ENCODE measurements around the gene C1GALT1.
"Not testable (repeated sequence)": the region's sequence is repeated elsewhere in the genome, so short reads cannot be mapped to it uniquely, and the experiment has no call there.

The C1GALT1 gene

DNA sequence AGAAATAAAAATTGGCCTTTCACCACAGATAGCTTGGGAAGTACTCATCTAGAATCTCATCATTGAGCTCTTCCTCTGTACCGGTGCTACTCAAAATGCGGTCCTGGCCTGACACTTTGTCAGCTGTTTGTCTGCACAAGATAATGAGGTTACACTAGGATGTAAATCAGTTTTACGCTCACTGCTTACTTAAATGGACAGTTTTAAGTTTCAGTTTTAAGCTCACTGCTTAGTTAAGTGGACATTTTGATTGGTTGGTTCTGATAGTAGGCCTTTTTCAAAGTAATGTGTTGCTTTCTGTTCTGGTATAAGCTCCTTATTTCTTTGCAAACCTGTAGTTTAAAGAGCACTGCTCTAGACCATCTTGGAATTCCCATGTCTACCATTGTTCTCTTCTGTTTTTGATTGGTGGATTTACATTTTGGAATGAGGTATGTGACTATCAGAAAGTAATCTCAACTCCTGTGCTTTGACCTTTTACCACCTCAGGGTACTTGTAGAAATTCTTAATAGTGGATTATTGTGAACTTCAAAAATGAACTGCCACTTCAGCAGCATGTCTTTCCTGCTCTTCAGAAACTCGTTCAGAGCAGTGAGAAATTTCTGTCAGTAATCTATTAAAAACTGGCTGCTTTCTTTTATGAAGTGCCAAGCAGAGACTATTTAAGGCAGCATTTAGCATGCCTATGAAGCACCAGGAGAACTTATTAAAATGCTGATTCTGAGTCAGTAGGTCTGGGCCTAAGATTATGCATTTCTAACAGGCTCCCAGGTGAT is 55.0 kb downstream of the C1GALT1 start:
- no peak for DNase-seq (ENCODE audit: low spot score)

DNA sequence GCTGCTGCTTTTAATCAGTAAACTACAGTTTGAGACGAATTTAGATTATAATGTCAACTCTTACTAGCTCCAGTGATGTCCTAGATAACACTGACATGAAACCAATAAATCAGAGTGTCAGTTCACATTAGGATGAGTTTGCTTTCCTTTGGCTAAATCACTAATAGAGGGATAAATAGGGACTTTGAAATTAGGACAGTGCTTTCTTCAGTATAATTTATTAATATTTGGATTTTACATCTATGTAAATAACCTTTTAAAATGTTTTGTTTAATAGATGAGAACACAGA is 55.6 kb downstream of the C1GALT1 start:
- no peak for DNase-seq (ENCODE audit: low spot score)

DNA sequence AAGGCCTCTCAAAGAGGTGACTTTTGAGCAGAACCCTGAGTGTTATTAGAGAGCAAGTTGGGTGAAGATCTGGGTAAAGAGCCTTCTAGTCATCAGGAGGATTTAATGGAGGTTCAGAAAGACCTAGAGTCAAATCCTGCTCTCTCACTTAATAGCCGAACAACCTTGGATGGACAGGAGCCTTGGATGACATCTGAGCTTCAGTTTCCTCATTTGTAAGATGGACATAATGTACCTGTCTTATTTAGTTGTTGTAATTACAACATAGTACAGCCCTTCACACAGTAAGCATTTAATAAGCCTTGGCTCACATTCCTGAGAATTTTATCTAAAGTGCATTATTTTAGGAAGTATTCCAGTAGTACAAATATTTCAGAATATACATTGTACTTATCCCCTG is 57.0 kb downstream of the C1GALT1 start:
- DNase-seq (ENCODE audit: low spot score): no peak

DNA sequence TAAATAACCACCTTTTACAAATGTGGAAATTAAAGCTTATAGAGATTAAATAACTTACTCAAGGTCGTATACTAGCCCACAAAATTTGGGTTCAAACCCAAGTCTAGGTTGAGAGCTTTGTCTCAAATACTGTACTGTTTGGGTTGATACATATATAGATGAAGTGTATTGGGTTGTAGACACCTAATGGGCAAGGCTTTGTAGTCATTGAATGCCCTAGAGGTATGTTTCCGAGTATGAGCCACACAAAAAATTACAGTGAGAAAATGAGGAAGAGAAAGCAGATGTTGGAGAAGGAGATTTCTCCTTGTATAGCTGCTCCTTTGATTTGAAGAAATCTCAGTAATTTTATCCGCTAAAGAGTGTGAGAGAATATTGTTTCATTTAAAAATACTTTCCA is 60.6 kb downstream of the C1GALT1 start:
- DNase-seq (ENCODE audit: low spot score): no peak

DNA sequence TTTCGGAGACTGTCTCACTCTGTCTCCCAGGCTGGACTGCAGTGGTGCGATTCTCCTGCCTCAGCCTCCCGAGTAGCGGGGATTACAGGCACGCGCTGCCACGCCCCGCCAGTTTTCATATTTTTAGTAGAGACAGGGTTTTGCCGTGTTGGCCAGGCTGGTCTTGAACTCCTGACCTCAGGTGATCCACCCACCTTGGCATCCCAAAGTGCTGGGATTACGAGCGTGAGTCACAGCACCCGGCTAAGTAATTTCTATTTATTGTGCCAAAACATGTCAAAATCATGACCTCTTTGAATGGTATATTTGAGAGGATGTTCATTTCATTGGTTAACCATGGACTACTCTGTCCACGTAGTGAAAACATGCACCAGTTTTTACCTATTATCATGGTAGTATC is 62.9 kb downstream of the C1GALT1 start:
- DNase-seq (ENCODE audit: low spot score): not testable (repeated sequence)

DNA sequence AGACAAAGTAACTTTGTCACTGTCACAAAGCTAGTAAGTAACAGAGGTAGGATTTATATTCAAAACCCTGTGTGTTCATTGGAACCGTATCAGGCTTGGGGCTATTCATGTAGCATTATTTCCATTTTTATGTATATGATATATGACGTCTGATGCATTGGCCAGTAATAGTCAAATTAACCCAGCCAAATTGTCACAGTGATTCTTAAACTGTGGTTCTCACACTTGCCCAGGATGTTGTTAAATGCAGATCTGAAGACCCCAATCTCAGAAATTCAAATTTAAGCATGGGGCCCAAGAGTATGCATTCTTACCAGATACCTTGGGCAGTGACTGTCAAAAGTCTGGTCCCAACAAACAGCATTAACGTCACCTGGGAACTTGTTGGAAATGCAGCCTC is 63.9 kb downstream of the C1GALT1 start:
- DNase-seq (ENCODE audit: low spot score): no peak

DNA sequence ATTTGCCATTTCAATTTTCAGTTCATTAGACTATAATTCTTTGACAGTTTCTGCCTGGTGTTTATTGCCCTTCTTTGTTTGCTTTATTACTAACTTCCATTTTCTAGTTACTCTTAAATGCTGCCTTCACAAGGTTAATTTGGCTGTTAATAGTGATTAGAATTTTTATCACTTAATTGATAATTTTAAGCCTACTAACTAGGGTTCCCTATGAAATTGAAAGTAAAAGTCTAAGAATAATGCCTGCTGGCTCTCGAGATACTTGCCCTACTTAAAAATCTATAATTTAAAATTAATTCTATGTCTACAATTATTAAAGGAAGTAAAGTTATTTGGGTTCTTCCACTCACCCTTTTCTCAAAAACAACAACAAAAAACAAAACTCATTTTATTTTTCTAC is 65.3 kb downstream of the C1GALT1 start:
- DNase-seq (ENCODE audit: low spot score): no peak

DNA sequence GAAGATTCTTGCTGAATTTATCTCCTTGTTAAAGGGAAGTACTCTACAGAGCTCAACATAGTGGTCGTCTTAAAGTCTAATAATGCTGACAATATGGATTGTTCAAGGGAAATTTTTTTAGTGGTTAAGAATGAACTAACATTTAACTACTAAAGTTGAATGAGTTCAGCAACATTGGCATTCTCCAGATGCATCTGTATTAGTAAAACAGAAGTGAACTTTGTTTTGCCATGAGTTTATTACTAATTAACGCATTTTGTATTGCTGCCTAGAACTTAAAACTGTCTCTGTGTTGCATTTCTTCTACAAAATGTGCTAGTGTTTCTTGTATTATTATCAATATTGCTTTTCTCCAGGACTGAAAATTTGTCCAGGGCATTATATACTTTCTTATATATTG is 67.5 kb downstream of the C1GALT1 start:
- no peak for DNase-seq (ENCODE audit: low spot score)

DNA sequence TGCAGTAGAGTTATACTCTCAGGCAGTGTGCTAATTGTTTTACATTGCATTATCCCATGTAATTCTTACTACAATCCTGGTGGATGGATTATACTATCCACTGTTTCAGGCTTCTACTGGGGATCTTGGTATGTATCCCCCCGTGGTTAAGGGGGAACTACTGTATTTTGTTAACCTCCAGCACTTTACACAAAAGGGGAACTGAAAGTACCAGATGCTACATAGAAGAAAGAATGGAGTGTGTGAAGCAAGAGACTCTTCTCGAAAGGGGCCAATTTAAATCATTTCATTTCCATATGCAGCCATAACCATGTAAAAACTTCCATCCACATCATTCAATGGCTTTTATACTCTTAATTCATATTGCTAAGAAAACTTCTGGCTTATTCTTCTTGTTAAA is 69.4 kb downstream of the C1GALT1 start:
- DNase-seq (ENCODE audit: low spot score): no peak

DNA sequence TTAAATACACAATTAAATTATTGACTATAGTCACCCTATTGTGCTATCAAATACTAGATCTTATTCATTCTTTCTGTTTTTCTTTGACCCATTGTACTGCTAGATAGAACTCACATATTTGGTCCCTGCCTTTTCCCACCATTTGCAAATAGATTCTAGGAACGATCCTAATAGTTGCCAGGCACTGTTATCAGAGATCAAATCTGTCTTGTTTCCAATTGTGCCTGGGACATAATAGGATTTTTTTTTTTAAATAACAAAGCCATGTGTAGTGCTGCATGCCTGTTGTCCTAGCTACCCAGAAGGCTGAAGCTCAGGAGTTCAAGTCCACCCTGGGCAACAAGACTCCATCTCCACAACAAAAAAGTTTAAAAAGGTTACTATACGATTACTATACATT is 72.0 kb downstream of the C1GALT1 start:
- no peak for DNase-seq (ENCODE audit: low spot score)

DNA sequence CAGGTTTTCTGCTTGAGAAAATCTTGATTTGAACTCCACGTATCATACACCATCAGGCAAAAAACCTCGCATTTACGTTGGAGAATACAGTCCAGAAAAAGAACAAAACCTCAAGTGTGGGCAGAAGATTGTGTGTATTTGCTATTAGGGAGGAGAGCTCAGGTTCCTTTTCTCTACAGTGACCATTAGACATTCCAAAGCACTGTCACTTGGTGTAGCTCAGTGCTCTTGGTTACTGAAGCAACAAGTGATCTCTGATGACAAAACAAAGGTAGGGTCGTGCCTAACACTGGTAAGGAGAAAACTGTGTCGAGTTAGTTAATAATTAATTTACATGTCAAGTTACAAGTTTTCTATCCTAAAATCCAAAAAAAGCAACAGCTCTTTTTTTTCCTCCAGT is 72.6 kb downstream of the C1GALT1 start:
- no peak for DNase-seq (ENCODE audit: low spot score)

DNA sequence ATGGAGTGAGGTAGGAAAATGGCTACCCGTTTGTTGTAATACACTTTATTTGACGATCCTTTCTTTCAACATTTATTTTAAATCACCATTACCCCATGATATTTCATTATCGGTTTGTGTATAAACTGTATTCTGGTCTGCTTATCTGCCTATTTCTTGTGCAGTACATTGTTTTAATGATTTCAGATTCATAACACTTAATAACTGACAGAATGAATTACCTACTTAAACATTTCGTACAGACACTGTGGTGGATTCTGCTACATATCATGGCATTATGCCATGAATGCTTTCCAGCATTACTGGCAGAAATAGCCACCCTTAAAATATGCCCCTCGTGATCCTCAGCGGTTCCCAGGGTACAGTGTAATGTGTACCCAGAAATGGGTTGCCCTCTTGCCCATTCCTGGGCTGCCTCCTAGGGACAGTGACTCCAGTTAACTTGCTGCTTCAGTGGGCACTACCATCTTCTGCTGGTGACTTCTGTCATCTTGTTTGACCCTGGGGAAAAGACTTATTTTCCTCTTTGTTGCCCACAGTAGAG is 74.5 kb downstream of the C1GALT1 start:
- DNase-seq (ENCODE audit: low spot score): no peak

DNA sequence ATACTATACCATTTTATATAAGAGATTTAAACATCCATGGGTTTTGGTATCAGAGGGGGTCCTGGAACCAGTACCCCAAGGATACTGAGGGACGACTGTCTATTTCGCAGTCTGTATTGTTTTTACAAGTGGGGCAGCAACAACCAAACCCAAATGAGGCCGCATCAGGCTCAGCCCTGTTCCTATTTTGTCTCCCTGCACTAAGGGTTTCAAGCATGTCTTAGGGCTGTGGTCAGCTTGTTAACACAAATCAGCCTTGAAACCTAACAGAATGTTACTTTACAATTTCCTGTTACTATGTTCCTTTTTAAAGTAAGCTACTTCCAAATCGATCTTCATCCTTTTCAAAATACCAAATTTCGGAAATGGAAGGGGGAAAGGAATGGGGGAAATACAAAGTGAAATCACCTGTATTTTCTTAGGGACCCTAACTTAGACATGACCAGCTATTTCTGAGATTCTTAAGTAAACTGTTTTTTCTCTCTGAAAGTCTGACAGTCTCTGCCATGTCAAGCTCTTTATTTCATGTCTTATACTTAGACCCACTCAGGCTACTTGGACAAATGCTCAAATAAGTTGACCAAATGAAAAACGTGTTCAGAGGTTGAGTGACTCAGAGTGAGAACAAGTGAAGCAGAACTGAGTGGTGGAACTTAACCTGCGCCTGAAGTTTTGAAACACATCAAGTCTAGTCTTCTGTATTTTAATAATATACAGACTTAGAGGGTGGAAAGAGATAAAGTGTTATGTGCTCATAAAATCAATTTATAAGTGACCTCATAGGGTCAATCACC is 75.8 kb downstream of the C1GALT1 start:
- no peak for DNase-seq (ENCODE audit: low spot score)

DNA sequence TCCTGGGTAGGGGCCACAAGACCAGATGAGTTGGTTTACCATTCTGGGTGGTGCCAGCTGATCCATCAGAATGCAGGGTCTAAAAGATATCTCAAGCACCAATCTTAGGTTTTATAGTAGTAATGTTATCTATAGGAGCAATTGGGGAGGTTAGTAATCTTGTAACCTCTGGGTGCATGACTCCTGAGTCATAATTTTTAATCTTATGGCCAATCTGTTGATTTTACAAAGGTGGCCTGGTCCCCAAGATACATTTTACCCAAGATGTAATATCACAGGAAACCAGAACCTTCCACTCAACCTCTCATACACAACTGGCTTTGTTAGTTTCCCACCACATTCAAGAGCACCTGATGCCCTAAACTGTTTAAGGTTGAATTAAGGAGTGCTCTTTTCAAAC is 79.5 kb downstream of the C1GALT1 start:
- DNase-seq (ENCODE audit: low spot score): no peak

DNA sequence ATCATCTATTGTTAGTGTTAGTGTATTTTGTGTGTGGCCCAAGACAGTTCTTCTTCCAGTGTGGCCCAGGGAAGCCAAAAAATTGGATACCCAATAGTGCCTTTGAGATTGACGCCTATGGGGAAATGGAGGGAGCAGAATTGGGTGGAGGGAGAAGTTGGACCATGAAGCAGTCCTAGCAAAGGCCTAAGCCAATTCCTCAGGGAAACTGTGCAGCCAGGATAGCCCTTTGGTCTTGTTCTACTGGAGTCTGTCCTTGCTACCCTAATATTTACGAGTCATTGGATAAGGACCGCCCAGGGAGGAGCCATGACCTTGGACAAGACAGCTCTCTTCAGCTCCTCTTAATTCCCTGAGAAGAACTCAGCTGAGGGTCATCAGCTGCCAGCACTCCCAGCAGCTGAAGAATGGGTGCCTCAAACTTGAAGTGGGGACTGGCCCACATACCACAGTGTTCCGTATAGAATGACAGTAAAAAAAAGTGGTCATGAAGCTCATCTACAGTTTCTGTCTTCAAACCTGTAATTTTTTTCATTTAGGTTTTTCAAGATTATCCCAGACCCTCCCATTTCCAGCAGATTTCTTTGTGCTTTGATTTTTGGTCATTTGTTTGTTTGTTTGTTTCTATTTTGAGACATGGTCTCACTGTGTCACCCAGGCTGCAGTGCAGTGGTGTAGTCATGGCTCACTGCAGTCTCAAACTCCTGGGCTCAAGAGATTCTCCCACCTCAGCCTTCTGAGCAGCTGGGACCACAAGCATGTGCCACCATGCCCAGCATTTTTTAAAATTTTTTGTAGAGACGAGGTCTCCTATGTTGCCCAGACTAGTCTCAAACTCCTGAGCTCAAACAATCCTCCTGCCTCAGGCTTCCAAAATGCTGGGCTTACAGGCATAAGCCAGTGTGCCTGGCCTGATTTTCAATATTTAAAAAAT is 81.2 kb downstream of the C1GALT1 start:
- no peak for DNase-seq (ENCODE audit: low spot score)

DNA sequence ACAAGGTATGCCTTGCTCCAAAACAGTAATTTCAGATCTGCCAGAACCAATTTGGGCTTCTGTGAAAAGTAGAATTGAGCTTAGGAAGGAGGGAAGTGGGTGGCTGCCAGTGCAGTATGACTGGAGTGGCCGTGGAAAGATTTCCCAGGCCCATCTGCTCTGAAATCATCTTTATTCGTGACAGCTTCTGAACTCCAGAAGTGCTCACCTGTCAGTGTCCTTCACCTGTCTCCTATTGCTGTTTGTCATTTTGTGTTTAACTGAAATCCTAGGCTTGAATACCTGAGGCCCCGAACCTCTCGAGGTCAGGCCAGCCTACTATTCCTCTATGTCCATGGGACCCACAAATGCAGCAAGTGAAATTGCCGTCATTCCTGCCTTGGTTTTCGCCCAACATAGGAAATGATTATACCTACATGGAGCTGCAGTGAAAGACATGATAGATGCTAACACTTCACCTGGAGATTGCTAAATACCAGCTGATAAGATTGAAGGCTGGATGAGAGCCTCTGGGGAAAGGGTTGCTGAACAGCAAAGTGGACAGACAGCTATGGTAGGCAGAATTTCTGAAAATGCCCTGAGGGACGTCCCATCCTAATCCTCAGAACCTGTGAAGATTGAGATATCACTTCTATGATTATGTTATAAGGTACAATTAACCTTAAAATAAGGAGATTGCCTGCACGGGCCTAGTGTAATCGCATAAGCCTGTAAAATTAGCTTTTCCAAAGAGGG is 82.1 kb downstream of the C1GALT1 start:
- DNase-seq (ENCODE audit: low spot score): no peak

DNA sequence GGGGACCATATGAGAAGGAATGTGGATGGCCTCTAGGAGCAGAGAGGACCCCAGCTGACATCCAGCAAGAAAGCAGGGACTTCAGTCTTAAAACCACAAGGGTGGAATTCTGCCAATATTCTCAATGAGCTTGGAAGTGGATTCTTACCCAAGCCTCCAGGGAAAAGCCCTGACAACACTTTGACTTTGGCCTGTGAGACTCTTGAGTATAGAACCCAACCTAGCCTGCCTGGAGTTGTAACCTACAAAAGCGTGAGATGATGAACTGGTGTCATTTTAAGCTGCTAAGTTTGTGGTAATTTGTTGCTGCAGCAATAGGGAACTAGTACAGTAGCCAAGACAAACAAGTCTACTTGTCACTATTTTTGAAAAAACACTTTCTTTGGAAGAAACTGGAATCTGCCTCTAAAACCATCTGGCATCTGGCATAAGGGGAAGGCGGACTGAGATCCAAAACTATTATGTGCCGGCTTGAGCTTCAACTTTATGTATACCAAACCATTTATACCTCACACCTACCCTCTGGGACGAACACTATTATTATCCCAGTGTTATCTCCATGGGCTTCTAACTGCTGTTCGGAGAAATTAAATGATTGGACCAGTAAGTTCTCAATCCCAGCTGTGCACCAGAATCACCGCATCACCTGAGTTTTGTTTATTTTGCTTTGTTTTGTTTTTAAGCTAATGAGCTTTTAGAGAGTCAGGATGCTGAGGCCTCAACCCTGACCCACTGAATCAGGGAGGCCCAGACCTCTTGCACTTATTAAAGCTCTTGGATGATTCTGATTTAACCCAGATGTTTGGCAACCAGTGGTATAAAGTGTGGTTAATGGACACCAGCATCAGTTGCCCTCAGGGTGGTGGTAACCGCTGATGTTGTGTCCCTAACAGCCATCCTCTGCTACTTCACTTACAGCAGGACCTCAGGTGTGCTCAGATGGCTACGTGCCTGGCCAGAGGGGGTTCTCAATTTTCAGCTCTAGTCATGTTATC is 83.0 kb downstream of the C1GALT1 start:
- DNase-seq (ENCODE audit: low spot score): no peak

DNA sequence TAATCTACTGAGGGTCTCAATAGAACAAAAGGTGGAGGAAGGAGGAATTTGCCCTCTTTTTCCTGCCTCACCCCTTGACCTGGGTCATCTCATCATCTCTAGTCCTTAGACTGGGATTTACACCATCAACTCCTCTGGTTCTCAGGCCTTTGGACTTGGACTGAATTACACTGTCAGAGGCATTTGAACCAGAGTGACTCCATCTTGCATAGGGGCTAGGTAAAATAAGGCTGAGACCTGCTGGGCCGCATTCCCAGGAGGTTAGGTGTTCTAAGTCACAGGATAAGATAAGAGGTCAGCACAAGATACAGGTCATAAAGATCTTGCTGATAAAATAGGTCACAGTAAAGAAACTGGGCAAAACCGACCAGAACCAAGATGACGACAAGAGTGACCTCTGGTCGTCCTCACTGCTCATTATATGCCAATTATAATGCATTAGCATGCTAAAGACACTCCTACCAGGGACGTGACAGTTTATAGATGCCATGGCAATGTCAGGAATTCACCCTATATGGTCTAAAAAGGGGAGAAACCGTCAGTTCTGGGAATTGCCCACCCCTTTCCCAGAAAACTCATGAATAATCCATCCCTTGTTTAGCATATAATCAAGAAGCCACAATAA is 84.0 kb downstream of the C1GALT1 start:
- no peak for DNase-seq (ENCODE audit: low spot score)

DNA sequence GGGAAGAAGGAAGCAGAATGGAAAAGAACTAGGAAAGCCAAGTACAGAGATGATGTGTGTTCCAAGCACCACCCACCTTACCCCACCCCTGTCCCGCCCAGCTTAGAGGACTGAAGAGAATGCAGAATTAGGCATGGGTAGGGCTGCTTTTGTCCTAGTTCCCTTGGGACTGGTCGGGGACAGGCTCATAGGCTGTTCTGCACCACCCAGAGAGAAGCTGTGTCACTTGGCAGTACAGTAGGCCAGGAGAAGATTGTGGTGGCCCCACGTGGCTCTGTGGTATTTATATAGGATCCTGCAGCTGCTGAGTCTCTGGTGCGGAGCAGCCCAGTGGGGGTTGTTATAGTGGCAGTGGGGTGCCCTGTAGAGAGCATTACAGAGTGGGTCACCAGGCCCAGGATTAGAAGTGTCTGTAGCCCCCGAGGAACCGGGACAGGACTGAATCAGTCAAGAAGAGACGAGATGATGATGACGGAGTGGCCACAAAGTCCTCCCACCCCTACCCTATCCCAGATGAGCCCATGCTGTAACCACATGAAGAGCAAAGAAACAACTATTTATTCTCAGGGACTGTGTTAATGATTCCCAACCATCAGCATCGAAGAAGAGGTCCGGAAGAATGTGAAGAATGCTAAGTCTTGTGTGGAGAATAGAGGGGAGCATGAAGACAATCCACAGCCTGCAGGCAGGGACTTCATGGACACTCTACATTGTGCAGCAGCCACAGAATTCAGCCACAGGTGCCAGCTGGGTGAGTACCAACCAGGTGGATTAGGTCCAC is 88.9 kb downstream of the C1GALT1 start:
- DNase-seq (ENCODE audit: low spot score): no peak

All from D341Med (cell line).